Measurements from ENCODE around the gene KIF19.
"Not testable (repeated sequence)": the region's sequence is repeated elsewhere in the genome, so short reads cannot be mapped to it uniquely, and the experiment has no call there.

KIF19 gene

GRCh38 chr17:74391771-74392170, 65.7 kb downstream of the KIF19 start:
- DNase-seq (no peak), ATAC-seq (no peak)
- Mint-ChIP-seq H3K36me3 (ENCODE audit: low read depth) (no peaks in the 10 kb centered on the region), H3K4me1 (no peaks in the 10 kb centered on the region), H3K27ac (no peak overlapping the region), H3K4me3 (no peak overlapping the region), H3K27me3 (peaks cover 3% of the 10 kb centered on the region), H3K9me3 (no peaks in the 10 kb centered on the region)

- no peaks in the 10 kb centered on the region for H3K4me1 Mint-ChIP-seq
- no peaks in the 10 kb centered on the region for H3K9me3 Mint-ChIP-seq
- H3K27me3 Mint-ChIP-seq = peaks cover 3% of the 10 kb centered on the region
- DNase-seq (no peak), ATAC-seq (no peak)
- H3K4me3 Mint-ChIP-seq = no peak overlapping the region
- H3K36me3 Mint-ChIP-seq (ENCODE audit: low read depth) = no peaks in the 10 kb centered on the region
- no peak overlapping the region for H3K27ac Mint-ChIP-seq
Measured at GRCh38 chr17:74392848-74393247, 66.8 kb downstream of the KIF19 start.

- Mint-ChIP-seq H3K36me3 (ENCODE audit: low read depth) (no peaks in the 10 kb centered on the region), H3K4me3 (no peak overlapping the region), H3K9me3 (no peaks in the 10 kb centered on the region), H3K27me3 (peaks cover 3% of the 10 kb centered on the region), H3K27ac (no peak overlapping the region), H3K4me1 (no peaks in the 10 kb centered on the region)
- DNase-seq (no peak), ATAC-seq (no peak)
Measured at GRCh38 chr17:74393346-74393942, 67.4 kb downstream of the KIF19 start.

- Mint-ChIP-seq H3K9me3 (no peaks in the 10 kb centered on the region), H3K27ac (no peak overlapping the region), H3K4me1 (no peaks in the 10 kb centered on the region), H3K36me3 (ENCODE audit: low read depth) (no peaks in the 10 kb centered on the region), H3K4me3 (no peak overlapping the region), H3K27me3 (peaks cover 3% of the 10 kb centered on the region)
- no peak for DNase-seq
- no peak for ATAC-seq
Measured at GRCh38 chr17:74394275-74394950, 68.4 kb downstream of the KIF19 start.

GRCh38 chr17:74394977-74395376, 69.0 kb downstream of the KIF19 start:
- H3K4me1 Mint-ChIP-seq = no peaks in the 10 kb centered on the region
- no peaks in the 10 kb centered on the region for H3K9me3 Mint-ChIP-seq
- no peak overlapping the region for H3K4me3 Mint-ChIP-seq
- H3K27ac Mint-ChIP-seq = no peak overlapping the region
- ATAC-seq = no peak
- DNase-seq = no peak
- no peaks in the 10 kb centered on the region for H3K36me3 Mint-ChIP-seq (ENCODE audit: low read depth)
- H3K27me3 Mint-ChIP-seq = peaks cover 3% of the 10 kb centered on the region

- no peaks in the 10 kb centered on the region for H3K4me1 Mint-ChIP-seq
- no peaks in the 10 kb centered on the region for H3K27me3 Mint-ChIP-seq
- DNase-seq = no peak
- H3K4me3 Mint-ChIP-seq = no peak overlapping the region
- no peak overlapping the region for H3K27ac Mint-ChIP-seq
- no peaks in the 10 kb centered on the region for H3K36me3 Mint-ChIP-seq (ENCODE audit: low read depth)
- no peaks in the 10 kb centered on the region for H3K9me3 Mint-ChIP-seq
- no peak for ATAC-seq
Measured at GRCh38 chr17:74396567-74396966, 70.5 kb downstream of the KIF19 start.

- Mint-ChIP-seq H3K9me3 (no peaks in the 10 kb centered on the region), H3K36me3 (ENCODE audit: low read depth) (no peaks in the 10 kb centered on the region), H3K27me3 (peaks cover 2% of the 10 kb centered on the region), H3K4me1 (no peaks in the 10 kb centered on the region), H3K27ac (no peak overlapping the region), H3K4me3 (no peak overlapping the region)
- no peak for ATAC-seq
- no peak for DNase-seq
Measured at GRCh38 chr17:74402048-74402447, 76.0 kb downstream of the KIF19 start.

GRCh38 chr17:74403512-74404137, 77.6 kb downstream of the KIF19 start:
- no peak overlapping the region for H3K27ac Mint-ChIP-seq
- H3K27me3 Mint-ChIP-seq = peaks cover 2% of the 10 kb centered on the region
- H3K4me3 Mint-ChIP-seq = no peak overlapping the region
- H3K9me3 Mint-ChIP-seq = no peaks in the 10 kb centered on the region
- ATAC-seq (no peak), DNase-seq (no peak)
- H3K4me1 Mint-ChIP-seq = no peaks in the 10 kb centered on the region
- H3K36me3 Mint-ChIP-seq (ENCODE audit: low read depth) = no peaks in the 10 kb centered on the region

- Mint-ChIP-seq H3K27ac (no peak overlapping the region), H3K36me3 (ENCODE audit: low read depth) (no peaks in the 10 kb centered on the region), H3K27me3 (peaks cover 2% of the 10 kb centered on the region), H3K9me3 (no peaks in the 10 kb centered on the region), H3K4me1 (no peaks in the 10 kb centered on the region), H3K4me3 (no peak overlapping the region)
- DNase-seq = no peak
- no peak for ATAC-seq
Measured at GRCh38 chr17:74404218-74404617, 78.2 kb downstream of the KIF19 start.

- H3K27me3 Mint-ChIP-seq = peaks cover 2% of the 10 kb centered on the region
- H3K36me3 Mint-ChIP-seq (ENCODE audit: low read depth) = no peaks in the 10 kb centered on the region
- no peak overlapping the region for H3K4me3 Mint-ChIP-seq
- no peak overlapping the region for H3K27ac Mint-ChIP-seq
- no peak for DNase-seq
- no peaks in the 10 kb centered on the region for H3K9me3 Mint-ChIP-seq
- no peaks in the 10 kb centered on the region for H3K4me1 Mint-ChIP-seq
- ATAC-seq = no peak
Measured at GRCh38 chr17:74404789-74405188, 78.8 kb downstream of the KIF19 start.

GRCh38 chr17:74405311-74405710, 79.3 kb downstream of the KIF19 start:
- H3K9me3 Mint-ChIP-seq; H3K27ac Mint-ChIP-seq; H3K36me3 Mint-ChIP-seq (ENCODE audit: low read depth); H3K4me3 Mint-ChIP-seq; ATAC-seq; DNase-seq; H3K4me1 Mint-ChIP-seq; H3K27me3 Mint-ChIP-seq: not testable (repeated sequence)

Data from activated naive CD8-positive, alpha-beta T cell treated with anti-CD3 and anti-CD28 coated beads, Interleukin-2, amount 50 U/mL, for 24 hours (primary cell).